Thyroid gland (tissue), 4 donors: Measurements from ENCODE around the gene ABHD15.

Experiments
- POLR2A ChIP-seq, 2 donors: fragments of 450-650 bp; IDR thresholded peaks; one replicate each; pipeline ENCODE4 v1.6.1; 2017; ENCODE audit warnings: antibody characterized with exemption in 2 of 2, mild to moderate bottlenecking in 2 of 2, moderate library complexity in 1 of 2
- TF ChIP-seq, protein P1 (sequence below), 6 experiments: fragments of 200-600 bp in 3 of 6; fragments of 450-650 bp in 3 of 6; sonication (generic) in 3 of 6; IDR thresholded peaks; one replicate each; pipeline ENCODE4 v1.5.1; 2016 to 2019; ENCODE audit warnings: antibody characterized with exemption in 6 of 6, mild to moderate bottlenecking in 2 of 6, inconsistent platforms in 1 of 6, moderate library complexity in 1 of 6

DNA sequence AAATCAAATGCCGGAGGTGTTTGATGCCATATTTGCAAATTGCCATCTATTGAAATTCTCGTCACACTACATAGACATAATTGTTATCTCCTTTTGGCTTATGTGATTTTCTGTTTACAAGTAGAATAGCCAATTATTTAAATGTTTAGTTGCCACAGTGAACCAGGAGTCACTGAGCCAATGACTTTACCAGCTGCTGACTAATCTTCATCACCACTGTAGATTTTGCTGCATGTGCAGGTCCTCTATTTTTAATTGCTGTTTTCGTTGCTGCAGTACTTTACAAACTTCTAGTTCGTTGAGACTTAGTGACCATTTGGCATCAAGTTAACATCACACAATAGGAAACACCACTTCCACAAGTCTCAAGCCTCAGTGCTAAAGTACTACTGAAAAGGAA, 22.8 kb downstream of the ABHD15 start:
- TF ChIP-seq, protein P1, sequence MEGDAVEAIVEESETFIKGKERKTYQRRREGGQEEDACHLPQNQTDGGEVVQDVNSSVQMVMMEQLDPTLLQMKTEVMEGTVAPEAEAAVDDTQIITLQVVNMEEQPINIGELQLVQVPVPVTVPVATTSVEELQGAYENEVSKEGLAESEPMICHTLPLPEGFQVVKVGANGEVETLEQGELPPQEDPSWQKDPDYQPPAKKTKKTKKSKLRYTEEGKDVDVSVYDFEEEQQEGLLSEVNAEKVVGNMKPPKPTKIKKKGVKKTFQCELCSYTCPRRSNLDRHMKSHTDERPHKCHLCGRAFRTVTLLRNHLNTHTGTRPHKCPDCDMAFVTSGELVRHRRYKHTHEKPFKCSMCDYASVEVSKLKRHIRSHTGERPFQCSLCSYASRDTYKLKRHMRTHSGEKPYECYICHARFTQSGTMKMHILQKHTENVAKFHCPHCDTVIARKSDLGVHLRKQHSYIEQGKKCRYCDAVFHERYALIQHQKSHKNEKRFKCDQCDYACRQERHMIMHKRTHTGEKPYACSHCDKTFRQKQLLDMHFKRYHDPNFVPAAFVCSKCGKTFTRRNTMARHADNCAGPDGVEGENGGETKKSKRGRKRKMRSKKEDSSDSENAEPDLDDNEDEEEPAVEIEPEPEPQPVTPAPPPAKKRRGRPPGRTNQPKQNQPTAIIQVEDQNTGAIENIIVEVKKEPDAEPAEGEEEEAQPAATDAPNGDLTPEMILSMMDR (IDR thresholded peaks at IDR 0.05) = no peak
- no peak for TF ChIP-seq POLR2A (IDR thresholded peaks at IDR 0.05)
